Epithelial cell of proximal tubule (primary cell): ENCODE results near the gene ALPK3. TPM values are rescaled to one million over a fixed set of nuclear protein-coding genes. Genes with fewer than 3 reads are reported as not detected.

Experiments used
- DNase-seq: peaks from one replicate; pipeline ENCODE4 v3.0.0-alpha.2; 2011; ENCODE audit warnings: low read depth
- H3K4me3 ChIP-seq: 2 replicates; pipeline ENCODE4 v1.5.1; 2011; ENCODE audit warnings: low read depth, mild to moderate bottlenecking, low read length
- total RNA-seq: library from RNA; depleted of rRNA; stranded (reverse); fragments of >200 nt; gene quantifications from 2 replicates; pipeline ENCODE4 v1.2.3, GENCODE V29; 2015
- TF ChIP-seq, protein P1 (sequence below): conservative IDR thresholded peaks from 2 replicates; pipeline ENCODE4 v1.5.1; 2012; ENCODE audit warnings: low read depth, mild to moderate bottlenecking, low read length

The ALPK3 gene
- total RNA-seq, 1 donor from 2014 or later, result 30.8 TPM

- no peak overlapping the region for H3K4me3 ChIP-seq
- DNase-seq, result no peak
- TF ChIP-seq, protein P1, sequence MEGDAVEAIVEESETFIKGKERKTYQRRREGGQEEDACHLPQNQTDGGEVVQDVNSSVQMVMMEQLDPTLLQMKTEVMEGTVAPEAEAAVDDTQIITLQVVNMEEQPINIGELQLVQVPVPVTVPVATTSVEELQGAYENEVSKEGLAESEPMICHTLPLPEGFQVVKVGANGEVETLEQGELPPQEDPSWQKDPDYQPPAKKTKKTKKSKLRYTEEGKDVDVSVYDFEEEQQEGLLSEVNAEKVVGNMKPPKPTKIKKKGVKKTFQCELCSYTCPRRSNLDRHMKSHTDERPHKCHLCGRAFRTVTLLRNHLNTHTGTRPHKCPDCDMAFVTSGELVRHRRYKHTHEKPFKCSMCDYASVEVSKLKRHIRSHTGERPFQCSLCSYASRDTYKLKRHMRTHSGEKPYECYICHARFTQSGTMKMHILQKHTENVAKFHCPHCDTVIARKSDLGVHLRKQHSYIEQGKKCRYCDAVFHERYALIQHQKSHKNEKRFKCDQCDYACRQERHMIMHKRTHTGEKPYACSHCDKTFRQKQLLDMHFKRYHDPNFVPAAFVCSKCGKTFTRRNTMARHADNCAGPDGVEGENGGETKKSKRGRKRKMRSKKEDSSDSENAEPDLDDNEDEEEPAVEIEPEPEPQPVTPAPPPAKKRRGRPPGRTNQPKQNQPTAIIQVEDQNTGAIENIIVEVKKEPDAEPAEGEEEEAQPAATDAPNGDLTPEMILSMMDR, result no peak
Observed at GRCh38 chr15:84919106-84919667, 102.0 kb downstream of the ALPK3 start.

- H3K4me3 ChIP-seq, result no peak overlapping the region
- TF ChIP-seq, protein P1, result no peak
- no peak for DNase-seq
Observed at GRCh38 chr15:84921121-84921520, 104.0 kb downstream of the ALPK3 start.

DNA sequence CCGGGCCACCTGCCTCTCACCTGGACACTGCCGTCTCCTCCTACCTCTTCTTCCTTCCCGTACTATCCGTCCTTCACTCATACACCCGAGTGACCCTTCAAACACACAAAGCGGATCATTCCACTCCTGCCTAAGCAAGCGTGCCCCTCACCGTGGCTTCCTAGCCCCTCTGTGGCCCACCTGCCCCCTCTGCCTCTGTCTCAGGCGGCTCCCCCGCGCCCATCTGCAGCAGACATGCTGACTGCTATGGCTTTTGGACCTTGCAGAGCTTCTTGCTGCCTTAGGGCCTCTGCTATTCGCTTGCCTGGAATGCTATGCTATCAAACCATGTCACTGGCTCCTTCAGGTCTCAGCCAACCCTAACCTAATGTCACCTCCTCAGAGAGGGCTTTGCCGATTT is 105.4 kb downstream of the ALPK3 start:
- DNase-seq, result no peak
- TF ChIP-seq, protein P1, result no peak
- no peak overlapping the region for H3K4me3 ChIP-seq

Other genes with a start within 250 kb of the ALPK3 start
- 22.6 and 34.0 TPM in 2 replicates for gene ZSCAN2, start 216.3 kb upstream of the ALPK3 start, total RNA-seq
- gene WDR73, start 163.1 kb upstream of the ALPK3 start, total RNA-seq, result 14.7 and 20.5 TPM in 2 replicates
- 16.1 and 17.4 TPM in 2 replicates for gene NMB, start 159.2 kb upstream of the ALPK3 start, total RNA-seq
- 192 and 236 TPM in 2 replicates for gene SEC11A, start 101.2 kb upstream of the ALPK3 start, total RNA-seq
- gene ZNF592, start 68.8 kb upstream of the ALPK3 start, total RNA-seq, result 8.2 and 8.6 TPM in 2 replicates
- gene SLC28A1, start 67.3 kb downstream of the ALPK3 start, total RNA-seq, result not detected in 2 replicates
- gene PDE8A, start 164.5 kb downstream of the ALPK3 start, total RNA-seq, result 14.9 and 24.6 TPM in 2 replicates